ENCODE data around the gene ARL2.

Gene ARL2

DNA sequence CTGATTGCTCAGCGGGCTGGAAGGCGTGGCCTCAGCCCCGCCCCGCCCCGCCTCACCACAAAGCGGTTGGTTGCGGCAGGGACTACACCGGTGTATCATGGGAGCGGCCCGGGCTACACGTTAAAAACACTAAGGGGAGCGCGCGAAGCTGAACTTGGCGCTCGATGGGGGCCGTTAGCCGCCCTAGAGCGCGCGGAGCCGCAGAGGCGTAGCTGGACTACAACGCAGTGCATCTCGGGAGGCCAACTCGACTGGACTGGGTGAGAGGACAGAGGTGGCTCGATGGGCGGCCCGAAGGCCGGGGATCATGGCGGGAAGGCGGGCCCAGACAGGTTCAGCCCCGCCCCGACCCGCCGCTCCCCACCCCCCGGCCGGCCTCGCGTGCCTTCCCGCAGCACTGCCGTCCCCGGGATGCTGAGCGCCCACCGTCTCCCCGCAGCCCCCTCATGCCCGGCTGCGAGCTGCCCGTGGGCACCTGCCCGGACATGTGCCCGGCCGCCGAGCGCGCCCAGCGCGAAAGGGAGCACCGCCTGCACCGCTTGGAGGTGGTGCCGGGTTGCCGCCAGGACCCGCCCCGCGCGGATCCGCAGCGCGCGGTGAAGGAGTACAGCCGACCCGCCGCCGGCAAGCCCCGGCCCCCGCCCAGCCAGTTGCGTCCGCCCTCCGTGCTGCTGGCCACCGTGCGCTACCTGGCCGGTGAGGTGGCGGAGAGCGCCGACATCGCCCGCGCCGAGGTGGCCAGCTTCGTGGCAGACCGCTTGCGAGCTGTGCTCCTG is 27.1 kb downstream of the ARL2 start, which contains the start of gene SAC3D1:
Gene SAC3D1, plus strand, starts transcription at position 364 of the 776 bp plus-strand sequence. Its CDS starts 83 bp downstream, at position 447.
- peak; percentile 93 for DNase-seq (ENCODE audit: low read depth, low spot score)
- peaks cover 64% of the 10 kb centered on the region for H3K36me3 ChIP-seq (ENCODE audit: insufficient read depth, insufficient read length, low read length)
- no peaks in the 10 kb centered on the region for H3K9me3 ChIP-seq (ENCODE audit: insufficient read depth, low read length)
- H3K4me3 ChIP-seq (ENCODE audit: insufficient read length, low read depth): peak within 1 kb of the TSS; percentile 91
- no peak for TF ChIP-seq ZNF274 (IDR thresholded peaks at IDR 0.05; ENCODE audit: low read depth, low read length)
- TF ChIP-seq YY1 (IDR thresholded peaks at IDR 0.05; ENCODE audit: insufficient read depth, insufficient read length): no peak
- TF ChIP-seq SUZ12 (IDR thresholded peaks at IDR 0.05; ENCODE audit: extremely low read depth, insufficient read depth, insufficient read length): no peak
- H3K9ac ChIP-seq (ENCODE audit: insufficient read length, low read depth): peak within 1 kb of the TSS; percentile 95
- H3K27me3 ChIP-seq (ENCODE audit: insufficient read depth, insufficient read length): no peaks in the 10 kb centered on the region
- peaks cover 10% of the 10 kb centered on the region for H3K4me1 ChIP-seq (ENCODE audit: insufficient read depth, insufficient read length)

DNA sequence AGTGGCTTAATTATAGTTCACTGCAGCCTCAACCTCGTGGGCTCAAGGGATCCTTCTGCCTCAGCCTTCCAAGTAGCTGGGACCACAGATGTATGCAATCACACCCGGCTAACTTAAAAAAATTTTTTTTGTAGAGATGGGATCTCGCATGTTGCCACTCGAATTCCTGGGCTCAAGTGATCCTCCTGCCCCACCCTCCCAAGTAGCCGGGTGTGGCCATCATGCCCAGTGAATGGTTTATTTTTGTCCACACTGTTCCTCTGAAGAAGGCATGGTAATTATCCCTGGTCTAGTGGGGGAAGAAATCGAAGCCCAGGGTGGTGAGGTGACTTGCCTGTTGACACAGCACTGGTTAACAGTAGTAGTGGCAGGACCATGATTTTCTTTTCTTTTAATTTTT is 28.9 kb downstream of the ARL2 start:
- DNase-seq (ENCODE audit: low read depth, low spot score): no peak
- Histone ChIP-seq H3K4me3 (ENCODE audit: insufficient read length, low read depth) (no peak overlapping the region), H3K9me3 (ENCODE audit: insufficient read depth, low read length) (no peaks in the 10 kb centered on the region), H3K27me3 (ENCODE audit: insufficient read depth, insufficient read length) (no peaks in the 10 kb centered on the region), H3K36me3 (ENCODE audit: insufficient read depth, insufficient read length, low read length) (peaks cover 60% of the 10 kb centered on the region), H3K9ac (ENCODE audit: insufficient read length, low read depth) (no peak overlapping the region), H3K4me1 (ENCODE audit: insufficient read depth, insufficient read length) (peaks cover 13% of the 10 kb centered on the region)
- no peak for TF ChIP-seq YY1 (IDR thresholded peaks at IDR 0.05; ENCODE audit: insufficient read depth, insufficient read length)
- TF ChIP-seq SUZ12 (IDR thresholded peaks at IDR 0.05; ENCODE audit: extremely low read depth, insufficient read depth, insufficient read length): no peak
- no peak for TF ChIP-seq ZNF274 (IDR thresholded peaks at IDR 0.05; ENCODE audit: low read depth, low read length)

DNA sequence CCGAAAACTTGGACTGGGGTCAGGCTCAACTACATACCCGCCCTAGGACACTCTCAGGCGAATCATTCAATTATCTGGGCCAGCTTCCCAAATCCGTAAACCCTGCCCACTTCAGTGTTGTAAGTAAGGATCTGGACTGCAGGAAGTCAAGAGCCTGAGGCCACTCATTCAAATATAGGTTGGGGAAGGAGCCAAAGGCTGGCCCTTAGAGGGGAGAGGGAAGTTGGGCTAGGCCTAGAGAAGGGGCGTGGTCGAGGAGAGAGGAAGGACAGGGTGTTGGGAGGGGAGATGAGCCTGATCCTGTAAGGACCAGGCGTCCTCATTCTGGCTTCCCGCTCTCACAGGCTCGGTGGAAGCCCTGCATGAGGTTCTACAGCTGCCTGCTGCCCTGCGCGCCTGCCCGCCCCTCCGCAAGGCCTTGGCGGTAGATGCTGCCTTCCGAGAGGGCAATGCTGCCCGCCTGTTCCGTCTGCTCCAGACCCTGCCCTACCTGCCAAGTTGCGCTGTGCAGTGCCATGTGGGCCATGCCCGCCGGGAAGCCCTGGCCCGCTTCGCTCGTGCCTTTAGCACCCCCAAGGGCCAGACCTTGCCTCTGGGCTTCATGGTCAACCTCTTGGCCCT is 30.0 kb downstream of the ARL2 start:
- Histone ChIP-seq H3K4me1 (ENCODE audit: insufficient read depth, insufficient read length) (peaks cover 13% of the 10 kb centered on the region), H3K9ac (ENCODE audit: insufficient read length, low read depth) (no peak overlapping the region), H3K4me3 (ENCODE audit: insufficient read length, low read depth) (no peak overlapping the region), H3K27me3 (ENCODE audit: insufficient read depth, insufficient read length) (no peaks in the 10 kb centered on the region), H3K36me3 (ENCODE audit: insufficient read depth, insufficient read length, low read length) (peaks cover 52% of the 10 kb centered on the region), H3K9me3 (ENCODE audit: insufficient read depth, low read length) (no peaks in the 10 kb centered on the region)
- TF ChIP-seq ZNF274 (IDR thresholded peaks at IDR 0.05; ENCODE audit: low read depth, low read length) (no peak), SUZ12 (IDR thresholded peaks at IDR 0.05; ENCODE audit: extremely low read depth, insufficient read depth, insufficient read length) (no peak), YY1 (IDR thresholded peaks at IDR 0.05; ENCODE audit: insufficient read depth, insufficient read length) (no peak)
- DNase-seq (ENCODE audit: low read depth, low spot score): no peak

DNA sequence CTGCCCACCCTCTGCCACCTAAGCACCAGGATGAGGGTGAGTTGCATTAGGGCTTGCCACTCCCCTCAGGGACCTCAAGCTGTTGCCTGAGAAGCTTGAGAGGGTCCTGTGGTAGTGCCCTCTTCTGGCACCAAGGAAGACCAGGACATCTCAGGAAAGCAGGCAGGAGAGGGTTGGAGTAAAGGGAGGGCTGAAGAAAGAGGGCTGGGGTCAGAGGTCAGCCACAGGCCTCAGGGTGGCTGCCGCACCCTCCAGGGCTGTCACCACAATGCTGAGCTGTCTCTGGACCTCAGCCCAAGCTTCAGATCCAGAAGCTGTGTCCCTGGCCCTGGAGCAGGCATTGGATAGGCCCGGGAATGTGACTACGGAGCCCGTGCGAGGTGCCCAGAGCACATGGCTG is 31.1 kb downstream of the ARL2 start:
- TF ChIP-seq SUZ12 (IDR thresholded peaks at IDR 0.05; ENCODE audit: extremely low read depth, insufficient read depth, insufficient read length) (no peak), ZNF274 (IDR thresholded peaks at IDR 0.05; ENCODE audit: low read depth, low read length) (no peak), YY1 (IDR thresholded peaks at IDR 0.05; ENCODE audit: insufficient read depth, insufficient read length) (no peak)
- Histone ChIP-seq H3K36me3 (ENCODE audit: insufficient read depth, insufficient read length, low read length) (peaks cover 44% of the 10 kb centered on the region), H3K9ac (ENCODE audit: insufficient read length, low read depth) (no peak overlapping the region), H3K4me3 (ENCODE audit: insufficient read length, low read depth) (no peak overlapping the region), H3K9me3 (ENCODE audit: insufficient read depth, low read length) (no peaks in the 10 kb centered on the region), H3K27me3 (ENCODE audit: insufficient read depth, insufficient read length) (no peaks in the 10 kb centered on the region), H3K4me1 (ENCODE audit: insufficient read depth, insufficient read length) (peaks cover 13% of the 10 kb centered on the region)
- DNase-seq (ENCODE audit: low read depth, low spot score): no peak

DNA sequence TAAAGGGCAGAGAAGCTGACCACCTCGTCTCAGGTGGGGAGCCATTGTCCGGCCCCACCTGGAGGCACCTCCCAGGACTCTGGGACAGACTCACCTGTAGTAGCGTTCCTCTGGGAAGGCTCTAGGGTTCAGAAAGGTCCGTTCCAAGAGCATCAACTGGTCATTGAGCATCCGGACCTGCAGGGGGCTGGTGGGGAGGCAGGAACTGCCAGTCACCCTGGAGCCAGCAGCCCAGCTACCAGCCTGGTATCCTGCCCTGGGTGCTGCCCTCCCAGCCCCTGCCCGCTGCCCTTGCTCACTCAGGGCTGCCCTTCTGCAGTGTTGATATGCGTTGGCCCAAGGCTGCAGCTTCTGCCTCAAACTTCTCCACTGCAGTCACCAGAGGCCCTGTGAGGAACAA is 31.8 kb downstream of the ARL2 start:
- no peak overlapping the region for H3K9ac ChIP-seq (ENCODE audit: insufficient read length, low read depth)
- no peak overlapping the region for H3K4me3 ChIP-seq (ENCODE audit: insufficient read length, low read depth)
- H3K9me3 ChIP-seq (ENCODE audit: insufficient read depth, low read length): no peaks in the 10 kb centered on the region
- no peaks in the 10 kb centered on the region for H3K27me3 ChIP-seq (ENCODE audit: insufficient read depth, insufficient read length)
- DNase-seq (ENCODE audit: low read depth, low spot score): no peak
- TF ChIP-seq ZNF274 (IDR thresholded peaks at IDR 0.05; ENCODE audit: low read depth, low read length) (no peak), SUZ12 (IDR thresholded peaks at IDR 0.05; ENCODE audit: extremely low read depth, insufficient read depth, insufficient read length) (no peak), YY1 (IDR thresholded peaks at IDR 0.05; ENCODE audit: insufficient read depth, insufficient read length) (no peak)
- peaks cover 13% of the 10 kb centered on the region for H3K4me1 ChIP-seq (ENCODE audit: insufficient read depth, insufficient read length)
- H3K36me3 ChIP-seq (ENCODE audit: insufficient read depth, insufficient read length, low read length): peaks cover 43% of the 10 kb centered on the region

DNA sequence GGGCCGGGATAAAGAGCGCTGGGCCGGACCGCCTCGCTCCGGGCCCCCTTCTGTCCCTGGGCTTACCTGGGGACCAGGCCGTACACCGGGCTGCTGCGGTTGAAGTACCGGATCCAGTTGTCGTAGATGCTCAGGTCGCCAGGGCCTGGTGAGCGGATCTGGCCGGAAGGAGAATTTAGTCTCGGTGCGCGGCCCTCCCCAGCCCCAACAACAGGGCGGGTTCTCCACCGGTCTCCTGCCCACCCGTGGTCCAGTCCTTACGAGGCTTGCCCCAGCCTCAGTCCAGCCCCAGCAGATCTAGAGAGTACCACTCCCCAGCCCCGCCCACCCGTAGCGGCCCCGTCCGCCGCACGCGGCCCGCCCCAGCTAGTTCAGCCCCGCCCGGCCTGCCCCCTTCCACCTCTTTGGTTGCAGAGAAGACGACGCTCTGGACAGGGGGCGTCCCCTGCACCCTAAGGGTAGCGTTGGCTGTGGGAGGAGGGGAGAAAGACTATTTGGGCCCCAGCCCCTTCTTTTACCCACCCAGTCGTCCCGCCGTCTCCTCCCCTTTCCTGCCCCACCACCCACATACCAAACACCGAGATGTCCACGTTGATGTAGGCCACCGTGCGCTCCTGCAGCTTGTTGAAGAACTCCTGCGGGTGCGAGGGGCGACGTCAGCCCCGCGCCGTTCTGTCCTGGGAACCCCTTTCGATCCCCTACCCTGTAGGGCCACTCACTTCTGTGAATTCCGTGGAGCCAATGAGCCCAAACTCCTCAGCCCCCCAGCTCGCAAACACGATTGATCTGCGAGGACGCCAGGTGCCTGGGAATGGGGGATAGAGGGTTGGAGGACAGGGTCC is 33.8 kb downstream of the ARL2 start:
- no peak for DNase-seq (ENCODE audit: low read depth, low spot score)
- TF ChIP-seq ZNF274 (IDR thresholded peaks at IDR 0.05; ENCODE audit: low read depth, low read length) (no peak), SUZ12 (IDR thresholded peaks at IDR 0.05; ENCODE audit: extremely low read depth, insufficient read depth, insufficient read length) (no peak), YY1 (IDR thresholded peaks at IDR 0.05; ENCODE audit: insufficient read depth, insufficient read length) (no peak)
- Histone ChIP-seq H3K36me3 (ENCODE audit: insufficient read depth, insufficient read length, low read length) (peaks cover 42% of the 10 kb centered on the region), H3K4me1 (ENCODE audit: insufficient read depth, insufficient read length) (peaks cover 12% of the 10 kb centered on the region), H3K4me3 (ENCODE audit: insufficient read length, low read depth) (no peak overlapping the region), H3K9ac (ENCODE audit: insufficient read length, low read depth) (no peak overlapping the region), H3K9me3 (ENCODE audit: insufficient read depth, low read length) (no peaks in the 10 kb centered on the region), H3K27me3 (ENCODE audit: insufficient read depth, insufficient read length) (no peaks in the 10 kb centered on the region)

Data from NT2/D1 (cell line).